Mucosa of gallbladder (tissue), 1 donor: Measurements from ENCODE around the gene FNDC8. TPM values are rescaled to one million over a fixed set of nuclear protein-coding genes. Genes with fewer than 3 reads are reported as not detected.
"Not testable (repeated sequence)": the region's sequence is repeated elsewhere in the genome, so short reads cannot be mapped to it uniquely, and the experiment has no call there.

ENCODE experiments used
- DNase-seq: peaks from one replicate; pipeline ENCODE4 v3.0.0-alpha.2; 2020; ENCODE audit warnings: low spot score
- total RNA-seq: library from RNA; stranded (reverse); gene quantifications from one replicate; pipeline ENCODE4 v1.2.1, GENCODE V29; 2021
- donor health status: DM: no; HTN: no; CAD: no.

Gene FNDC8
- not detected for total RNA-seq

- no peak for DNase-seq
Measured at GRCh38 chr17:35121315-35121714, at the start of gene FNDC8. TSS of gene FNDC8 (plus strand) at chr17:35121615. CDS start at chr17:35121694, 79 bp downstream.

GRCh38 chr17:35073183-35073790 is 48.1 kb upstream of the FNDC8 start:
- no peak for DNase-seq

DNA sequence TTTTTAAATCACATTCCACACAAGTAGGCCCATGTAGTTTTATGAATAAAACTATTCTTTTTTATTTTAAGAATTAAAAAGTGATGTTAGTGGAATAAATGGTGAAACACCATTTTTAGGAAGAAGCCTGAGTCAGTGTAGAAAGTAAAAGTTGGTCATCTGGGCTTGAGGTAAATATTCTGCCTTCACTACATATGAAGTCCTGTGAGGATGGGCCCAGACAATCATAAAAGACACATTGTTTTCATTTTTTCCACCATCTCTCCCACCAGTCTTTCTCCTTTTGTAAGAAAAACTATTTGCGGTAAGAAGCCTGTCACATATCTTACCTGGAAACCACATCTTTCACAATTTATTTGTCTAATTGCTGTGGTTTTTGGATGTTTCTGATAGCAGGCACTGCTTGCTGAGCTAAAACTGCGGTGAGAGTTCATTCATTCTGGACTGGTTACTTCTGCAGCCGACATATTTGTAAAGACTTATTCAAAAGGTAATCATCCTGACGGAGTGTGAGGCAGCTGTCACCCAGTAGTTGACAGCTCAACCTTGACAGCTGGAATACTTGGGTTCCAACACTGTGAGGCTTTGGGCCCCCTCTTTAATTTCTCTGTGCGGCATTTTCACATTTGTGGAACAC is 47.3 kb upstream of the FNDC8 start:
- no peak for DNase-seq

DNA sequence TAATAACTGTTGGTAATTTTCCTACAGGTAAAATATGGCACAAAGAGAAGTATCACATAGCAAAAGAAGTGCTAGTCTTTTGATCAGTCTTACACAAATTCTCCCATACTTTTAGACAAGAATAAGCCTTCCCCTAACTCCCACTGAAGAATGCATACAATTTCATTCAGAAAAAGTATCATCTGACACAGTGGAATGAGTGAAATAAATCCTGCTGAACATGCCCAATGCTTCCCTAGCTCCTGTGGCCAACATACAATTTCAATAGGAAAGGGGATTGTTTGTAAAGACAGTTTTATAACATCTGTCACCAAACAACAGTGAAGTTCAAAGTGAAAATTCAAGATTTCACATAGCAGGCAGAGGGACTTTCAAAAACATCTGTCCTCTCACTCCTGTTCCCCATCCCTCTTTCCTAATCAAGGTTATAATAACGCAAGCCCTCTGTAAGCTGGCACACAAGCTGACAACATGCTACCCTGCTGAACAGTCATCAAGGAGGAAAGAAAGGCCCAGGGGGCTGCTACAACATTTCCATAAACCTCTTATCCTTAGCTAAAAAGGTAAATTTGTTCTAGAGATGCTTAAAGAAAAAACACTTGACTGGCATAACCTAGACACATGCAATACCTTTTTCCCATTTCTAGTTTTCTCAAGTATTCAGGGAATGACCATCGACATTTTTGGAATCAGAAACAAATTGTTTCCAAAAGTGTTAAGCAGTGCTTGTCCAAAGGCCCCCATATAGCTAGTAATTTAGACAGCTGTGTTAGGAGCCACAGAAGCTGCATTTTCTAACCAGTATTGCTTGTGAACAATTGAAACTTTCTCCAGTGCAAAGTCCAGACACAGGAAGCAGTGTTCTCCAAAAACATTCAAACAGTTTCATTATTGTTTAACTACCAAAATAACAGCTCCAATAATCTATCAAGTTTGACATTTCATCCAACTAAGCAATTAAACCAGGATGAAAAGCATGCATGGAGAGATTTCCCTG is 46.4 kb upstream of the FNDC8 start:
- DNase-seq = no peak

DNA sequence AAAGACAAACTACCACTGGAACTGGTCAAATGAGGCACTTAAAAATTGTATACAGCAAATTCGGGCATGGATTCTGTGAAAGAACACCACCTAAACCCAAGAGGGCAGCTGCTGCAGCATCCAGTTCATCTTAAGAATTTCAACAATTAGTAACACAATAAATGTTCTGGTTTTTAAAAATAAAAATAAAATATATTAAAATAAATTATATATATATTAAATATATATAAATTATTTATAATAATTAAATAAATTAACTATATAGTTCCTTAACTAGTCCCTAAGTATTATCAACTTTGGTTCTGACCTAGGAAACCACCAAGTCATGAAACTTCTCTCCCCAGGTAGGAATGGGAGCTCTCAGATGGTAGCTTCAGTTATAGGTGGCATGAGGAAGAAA is 44.5 kb upstream of the FNDC8 start:
- no peak for DNase-seq

DNA sequence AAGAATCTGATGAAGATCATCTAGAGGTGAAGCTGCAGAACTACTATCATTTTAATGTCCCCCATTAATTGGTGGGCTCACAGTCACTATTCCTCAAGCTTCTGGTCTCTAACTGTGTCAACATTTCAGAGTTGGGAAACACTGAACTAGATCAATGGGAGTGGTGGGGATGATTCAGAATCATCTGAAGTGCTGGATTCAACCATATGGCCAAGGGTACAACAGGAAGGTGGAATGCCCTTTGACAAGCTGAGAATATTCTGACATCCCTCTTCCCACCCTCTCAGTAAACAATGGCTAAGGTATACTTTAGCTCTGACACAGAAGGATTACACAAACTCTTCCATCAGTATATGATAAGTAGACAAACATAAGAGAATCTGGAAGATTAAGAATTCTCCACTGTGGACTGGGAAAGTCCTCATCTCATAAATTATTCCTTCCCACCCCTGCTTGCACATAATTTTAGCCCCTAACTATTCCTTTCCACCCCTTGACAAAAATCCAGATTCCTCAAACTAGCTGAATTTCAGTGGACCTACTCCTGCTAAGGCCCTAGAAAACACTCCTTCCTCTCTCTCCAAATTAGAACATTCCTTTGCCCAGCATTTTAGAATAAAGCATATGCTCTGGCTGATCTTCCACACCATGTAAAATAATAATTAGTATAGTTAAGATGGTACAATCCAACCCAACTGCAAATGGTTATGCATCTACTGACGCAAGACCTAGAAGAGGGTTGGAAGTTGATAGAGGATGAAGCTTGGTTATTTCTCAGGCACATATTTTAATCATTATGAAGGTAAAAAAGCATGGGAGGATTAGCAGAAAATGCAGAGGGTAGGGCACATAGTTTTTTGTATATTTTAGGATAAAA is 41.6 kb upstream of the FNDC8 start:
- no peak for DNase-seq

GRCh38 chr17:35080536-35080935 is 40.9 kb upstream of the FNDC8 start:
- no peak for DNase-seq

DNA sequence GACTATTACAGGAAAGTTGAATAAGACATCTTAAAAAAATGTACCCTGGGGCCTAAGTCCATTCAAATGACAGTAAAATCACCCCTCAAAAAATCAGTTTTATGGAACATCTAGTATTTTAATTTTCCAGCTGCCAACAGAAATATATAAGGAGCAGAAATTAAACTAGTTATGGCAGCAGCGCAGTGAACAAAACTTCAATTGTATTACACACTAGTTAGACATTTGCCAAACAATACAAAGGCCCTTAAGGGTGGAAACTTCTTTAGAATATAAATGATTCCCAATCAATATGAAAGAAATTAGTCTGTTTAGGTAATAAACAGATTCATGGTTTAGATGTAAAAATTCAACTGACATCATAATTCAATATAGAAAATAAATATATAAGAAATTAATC is 39.8 kb upstream of the FNDC8 start:
- DNase-seq = no peak

DNA sequence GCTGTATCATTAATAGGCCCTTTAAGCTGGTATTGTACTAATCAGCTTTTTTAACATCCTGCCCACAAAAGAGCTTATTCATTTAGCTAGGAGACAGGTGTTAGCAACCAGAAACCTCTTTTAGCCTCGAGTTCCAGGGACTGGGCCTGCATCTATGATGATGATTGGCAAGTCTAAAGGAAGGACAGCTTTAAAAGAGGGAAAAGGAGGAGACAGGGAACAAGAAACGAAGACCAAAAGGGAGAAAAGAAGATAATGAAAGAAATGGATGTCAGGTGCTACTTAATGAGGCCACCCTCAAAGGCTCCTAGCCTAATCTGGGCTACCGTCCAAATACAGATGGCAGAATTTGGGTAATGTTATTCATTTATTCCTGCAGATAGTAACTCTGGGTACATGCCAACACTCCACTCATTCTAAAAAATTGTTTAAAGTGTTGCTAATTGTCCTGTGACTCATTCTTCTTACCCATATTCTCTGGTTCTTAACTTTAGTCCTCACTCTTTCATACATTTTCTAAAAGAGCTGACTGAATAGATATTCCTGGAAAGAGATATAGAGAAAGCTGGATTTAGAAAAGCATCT is 39.2 kb upstream of the FNDC8 start:
- DNase-seq = no peak

- DNase-seq = no peak
Measured at GRCh38 chr17:35083071-35083470, 38.3 kb upstream of the FNDC8 start.

- DNase-seq = no peak
Measured at GRCh38 chr17:35084987-35085386, 36.4 kb upstream of the FNDC8 start.

DNA sequence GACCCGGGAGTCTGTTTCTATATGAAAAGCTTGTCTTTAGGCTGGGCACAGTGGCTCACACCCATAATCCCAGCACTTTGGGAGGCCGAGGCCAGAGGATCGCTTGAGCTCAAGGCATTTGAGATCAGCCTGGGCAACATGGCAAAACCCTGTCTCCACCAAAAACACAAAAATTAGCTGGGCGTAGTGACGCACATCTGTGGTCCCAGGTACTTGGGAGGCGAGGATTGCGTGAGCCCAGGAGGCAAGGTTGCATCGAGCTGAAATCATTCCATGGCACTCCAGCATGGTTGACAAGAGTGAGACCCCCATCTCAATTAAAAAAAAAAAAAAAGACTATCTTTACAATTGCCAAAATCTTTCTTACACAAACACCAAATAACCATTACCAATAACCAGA is 35.3 kb upstream of the FNDC8 start:
- DNase-seq = no peak

GRCh38 chr17:35086931-35087573 is 34.4 kb upstream of the FNDC8 start:
- DNase-seq = peak; percentile 40

- DNase-seq = peak; percentile 45
Measured at GRCh38 chr17:35087731-35088355, 33.6 kb upstream of the FNDC8 start.

GRCh38 chr17:35088356-35088880 is 33.0 kb upstream of the FNDC8 start:
- peak; percentile 49 for DNase-seq

GRCh38 chr17:35088881-35089585 is 32.4 kb upstream of the FNDC8 start:
- peak; percentile 90 for DNase-seq

DNA sequence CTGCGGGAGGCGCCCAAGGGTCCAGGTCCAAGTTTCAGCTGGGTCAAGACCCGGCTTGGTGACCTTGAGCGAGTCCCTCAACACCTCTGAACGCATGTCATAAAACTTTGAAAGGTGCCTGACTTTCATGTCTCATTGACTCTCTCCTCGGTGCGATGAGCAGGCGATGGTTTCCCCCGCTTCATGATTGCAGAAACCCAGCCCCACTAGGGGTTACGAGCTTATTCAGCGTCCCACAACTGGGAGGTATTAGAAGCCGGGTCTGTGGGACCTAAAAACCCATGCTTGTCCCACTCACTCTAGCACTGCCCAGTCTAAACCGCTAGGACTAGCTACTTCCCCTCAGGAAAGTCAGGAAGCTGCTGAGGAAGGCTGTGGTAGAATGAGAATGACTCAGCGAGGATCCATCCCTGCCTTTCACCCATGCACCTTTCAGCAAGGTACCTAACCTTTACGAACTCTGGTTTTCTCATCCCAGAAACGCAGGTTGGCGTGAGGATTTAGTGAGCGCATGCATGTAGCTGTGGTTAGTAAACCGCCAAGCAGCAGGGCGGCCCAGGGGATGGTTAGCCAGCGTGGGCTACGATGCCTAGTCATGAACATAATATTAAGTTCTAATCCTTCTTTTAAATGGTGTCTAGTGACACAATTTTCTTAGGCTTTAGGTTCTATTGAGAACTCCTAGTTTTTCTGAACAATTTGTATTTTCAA is 31.7 kb upstream of the FNDC8 start:
- peak; percentile 18 for DNase-seq

- not testable (repeated sequence) for DNase-seq
Measured at GRCh38 chr17:35090707-35091106, 30.7 kb upstream of the FNDC8 start.

- DNase-seq = no peak
Measured at GRCh38 chr17:35094902-35095301, 26.5 kb upstream of the FNDC8 start.
